ENCODE measurements around the gene RAP1A.
A peak's percentile ranks its signal among the peaks of the same experiment; 100 is the strongest.
"Not testable (repeated sequence)": the region's sequence is repeated elsewhere in the genome, so short reads cannot be mapped to it uniquely, and the experiment has no call there.

Gene RAP1A

DNA sequence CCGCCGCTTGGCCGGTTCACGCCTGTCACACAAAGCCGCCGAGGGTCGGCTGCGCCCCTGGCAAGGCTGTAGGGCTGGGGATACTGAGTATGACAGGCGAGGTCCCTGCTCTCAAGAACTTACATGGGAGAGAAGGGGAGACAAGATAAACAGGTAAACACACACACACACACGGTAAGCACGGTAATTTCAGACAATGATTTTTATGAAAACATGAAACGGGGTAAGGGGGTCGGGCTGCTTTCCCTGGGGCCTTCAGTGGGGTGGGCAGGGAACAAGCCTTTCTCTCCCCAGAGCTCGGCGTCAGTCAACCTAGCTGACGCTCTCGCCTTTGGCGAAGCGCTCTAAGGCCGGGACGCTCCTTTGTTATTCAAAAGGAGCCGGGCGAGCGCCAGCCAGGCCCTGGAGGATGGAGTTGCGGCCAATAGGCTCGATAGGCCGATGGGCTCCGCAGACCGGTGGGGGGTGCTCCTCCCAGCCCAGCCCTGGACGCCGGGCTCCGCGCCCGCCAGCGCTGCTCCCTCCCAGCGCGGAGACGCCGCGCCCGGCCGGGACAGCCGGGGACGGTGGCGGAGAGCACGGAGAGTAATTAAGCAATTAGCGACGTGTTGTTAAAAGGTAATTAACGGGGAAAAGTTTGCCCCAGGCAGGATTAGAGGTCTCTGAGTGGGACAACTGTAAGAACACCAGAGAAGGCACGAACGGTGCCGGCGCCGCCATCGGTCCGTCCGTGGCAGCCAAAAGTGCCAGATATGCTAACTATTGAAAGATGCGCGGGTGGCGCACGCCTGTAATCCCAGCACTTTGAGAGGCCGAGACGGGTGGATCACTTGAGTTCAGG is 120.6 kb downstream of the RAP1A start:
- no peak for DNase-seq

DNA sequence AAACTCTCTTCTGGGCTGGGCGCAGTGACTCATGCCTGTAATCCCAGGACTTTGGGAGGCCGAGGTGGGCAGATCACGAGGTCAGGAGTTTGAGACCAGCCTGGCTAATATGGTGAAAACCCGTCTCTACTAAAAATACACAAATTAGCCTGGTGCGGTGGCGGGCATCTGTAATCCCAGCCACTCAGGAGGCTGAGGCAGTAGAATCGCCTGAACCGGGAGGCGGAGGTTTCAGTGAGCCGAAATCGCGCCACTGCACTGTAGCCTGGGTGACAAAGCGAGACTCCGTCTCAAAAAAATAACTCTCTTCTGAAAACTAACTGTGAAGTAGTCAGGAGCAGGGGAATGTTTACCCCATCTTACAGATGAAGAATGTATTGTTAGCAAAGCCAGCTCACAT is 122.7 kb downstream of the RAP1A start:
- not testable (repeated sequence) for DNase-seq

DNA sequence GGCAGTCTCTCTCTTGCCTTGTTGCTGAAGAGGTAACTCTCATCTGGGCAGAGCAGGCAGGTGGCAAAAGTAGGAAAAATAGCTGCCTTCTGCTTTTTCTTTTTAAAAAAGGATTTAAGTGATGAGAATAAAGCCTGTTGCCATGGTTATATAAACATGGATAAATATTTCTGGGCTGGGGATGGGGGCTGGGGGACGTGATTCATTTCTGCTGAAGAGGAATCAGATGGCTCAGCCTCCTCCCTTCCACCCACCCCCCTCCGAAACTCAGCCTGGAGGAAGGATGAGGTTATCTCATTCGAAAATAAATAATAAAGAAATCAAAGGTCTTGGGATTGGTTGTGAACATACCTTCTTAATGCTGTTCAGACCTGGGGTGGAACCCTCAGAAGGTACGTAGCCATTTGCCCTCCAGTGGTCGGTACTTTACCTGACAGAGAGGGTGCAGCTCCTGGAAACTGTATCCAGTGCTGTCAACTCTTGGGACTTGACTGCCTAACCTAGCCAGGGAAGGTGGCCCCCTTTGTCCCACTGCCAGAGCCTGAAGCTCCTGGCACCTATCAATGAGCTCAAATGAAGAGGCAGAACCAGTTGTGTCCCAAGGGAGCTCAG is 123.5 kb downstream of the RAP1A start:
- DNase-seq = no peak

DNA sequence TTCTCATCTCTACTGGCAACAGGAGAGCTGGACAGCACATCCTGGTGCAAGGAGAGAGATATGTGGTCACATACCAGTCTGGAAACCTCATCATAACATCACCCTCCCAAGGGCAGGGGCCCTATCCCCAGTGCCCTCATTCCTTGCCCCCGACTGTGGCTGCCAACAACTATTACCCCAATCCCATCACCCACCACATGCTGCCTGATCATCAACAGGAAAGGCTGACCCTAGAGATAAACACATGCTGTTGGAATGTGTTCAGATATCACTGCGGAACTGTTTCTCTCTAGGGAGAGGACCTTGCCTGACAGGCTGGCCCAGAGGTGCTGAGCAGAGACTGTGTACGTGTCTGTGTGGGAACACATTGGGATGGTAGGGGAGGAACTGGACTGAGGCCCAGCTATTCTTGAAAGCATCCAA is 124.1 kb downstream of the RAP1A start:
- DNase-seq = no peak

DNA sequence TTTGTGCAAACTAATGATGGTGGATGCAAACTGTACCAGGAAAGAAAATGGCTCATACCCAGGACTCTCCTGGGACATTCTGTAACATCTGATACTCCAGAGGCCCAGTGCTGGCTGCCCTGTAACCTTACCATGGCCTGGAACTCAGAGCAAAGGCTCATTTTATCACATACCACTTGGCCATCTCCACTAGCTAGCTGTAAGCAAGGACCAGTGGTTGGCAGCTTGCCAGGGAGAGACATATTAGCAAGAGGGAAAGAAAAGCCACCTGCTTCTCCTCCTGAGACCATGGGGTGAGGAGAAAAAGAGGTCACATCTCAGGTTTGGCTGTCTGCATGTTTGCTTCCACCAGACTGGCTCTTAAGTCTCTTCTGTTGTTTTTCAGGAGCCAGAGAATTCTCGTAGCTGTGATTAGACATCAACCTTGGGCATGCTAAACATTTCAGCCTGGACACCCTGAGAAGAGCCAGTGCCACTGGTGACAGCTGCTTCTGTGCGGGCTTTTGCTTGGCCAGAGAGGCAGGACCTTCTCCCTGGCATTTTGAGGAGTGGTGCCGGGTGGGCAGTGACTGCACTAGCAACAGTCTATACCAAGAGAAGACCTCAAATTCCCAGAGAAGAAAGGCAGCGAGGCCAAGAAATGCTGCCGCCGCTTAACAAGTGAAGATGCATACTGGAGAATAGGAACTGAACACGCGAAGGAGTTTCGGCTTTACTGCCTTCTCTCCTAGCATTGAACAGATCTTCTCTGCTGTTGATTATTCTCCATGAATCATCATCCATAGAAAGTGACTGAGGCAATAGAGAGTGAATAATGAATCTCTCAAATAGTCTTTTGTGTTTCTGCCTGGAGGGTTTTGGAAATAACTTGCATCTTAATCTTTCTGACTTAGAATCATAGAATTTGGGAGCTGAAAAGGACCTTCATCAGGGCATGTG is 126.4 kb downstream of the RAP1A start:
- DNase-seq = no peak

DNA sequence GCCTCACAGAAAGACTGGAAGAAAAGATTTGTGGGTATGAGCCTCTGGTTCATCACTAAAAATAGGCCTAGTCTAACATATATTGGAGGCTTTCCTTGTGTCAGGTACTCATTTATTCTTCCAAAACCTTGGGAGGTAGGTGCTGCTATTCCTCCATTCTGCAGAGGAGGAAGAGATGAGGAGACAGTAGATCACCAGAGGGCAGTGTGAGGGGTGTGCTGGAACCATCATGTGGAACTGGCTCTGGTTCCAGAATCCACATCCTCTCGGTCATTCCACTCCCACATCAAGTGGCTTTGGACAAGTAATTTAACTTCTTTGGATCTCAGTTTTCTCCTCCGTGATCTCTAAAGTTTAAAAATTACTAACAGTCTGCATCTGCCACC is 127.0 kb downstream of the RAP1A start:
- no peak for DNase-seq

DNA sequence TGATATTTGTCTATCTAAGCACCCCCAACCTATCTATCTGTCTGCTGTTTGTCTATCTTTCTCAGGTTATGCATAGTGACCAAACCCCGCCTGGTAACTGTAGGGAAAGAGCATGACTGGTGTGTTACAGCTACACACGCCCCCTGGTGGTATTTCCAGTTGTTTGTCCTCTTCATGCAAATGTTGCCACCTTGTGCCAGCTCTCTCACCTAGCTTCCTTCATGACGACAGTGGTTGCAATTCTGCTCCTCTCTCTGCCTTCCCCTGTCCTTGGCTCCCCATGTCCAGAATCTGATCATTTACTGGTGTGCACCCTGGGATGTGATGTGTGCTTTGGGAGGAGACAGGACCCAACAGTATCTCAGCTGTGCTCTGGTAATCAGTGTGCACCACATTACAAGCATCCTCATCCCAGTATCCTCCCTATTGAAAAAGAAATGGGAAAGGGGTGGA is 127.7 kb downstream of the RAP1A start:
- DNase-seq = peak; percentile 13 to 64

DNA sequence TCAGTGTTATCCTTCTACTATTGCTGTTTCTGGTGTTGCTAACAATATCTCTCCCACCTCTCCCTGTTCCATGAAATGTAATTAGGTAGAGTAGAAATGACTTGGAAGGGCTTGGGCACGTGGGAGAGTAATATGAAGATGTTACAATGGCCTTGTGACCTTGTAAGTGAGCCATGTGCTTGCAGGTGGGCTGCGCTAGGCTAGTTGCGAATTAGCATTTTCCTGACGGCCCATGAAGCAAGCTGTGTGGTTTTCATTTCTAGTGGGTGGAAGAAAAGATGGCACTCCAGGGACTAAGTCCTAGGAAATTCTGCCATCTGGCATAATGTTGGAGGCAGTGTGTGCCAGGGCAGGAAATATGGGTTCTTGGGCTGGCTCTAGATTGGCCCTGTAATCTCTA is 128.4 kb downstream of the RAP1A start:
- DNase-seq = no peak

DNA sequence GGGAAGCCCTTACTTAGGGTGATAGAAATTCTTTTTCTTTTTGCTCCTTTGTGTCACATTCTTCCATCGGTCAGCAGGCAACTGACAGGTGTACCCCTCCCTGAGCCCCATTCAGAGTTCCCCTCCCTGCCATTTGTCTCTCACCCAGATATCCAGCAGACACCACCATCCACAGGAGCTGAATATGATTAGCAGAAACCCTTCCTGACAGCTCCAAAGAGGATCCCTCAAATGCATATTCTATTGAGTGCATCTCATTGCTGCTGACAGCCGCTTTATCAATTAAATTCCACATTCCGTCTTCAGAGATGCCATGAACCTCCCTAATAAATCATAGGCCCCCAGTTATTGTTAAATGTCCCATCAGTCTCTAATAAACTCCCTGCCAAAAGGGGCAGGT is 130.0 kb downstream of the RAP1A start:
- no peak for DNase-seq

DNA sequence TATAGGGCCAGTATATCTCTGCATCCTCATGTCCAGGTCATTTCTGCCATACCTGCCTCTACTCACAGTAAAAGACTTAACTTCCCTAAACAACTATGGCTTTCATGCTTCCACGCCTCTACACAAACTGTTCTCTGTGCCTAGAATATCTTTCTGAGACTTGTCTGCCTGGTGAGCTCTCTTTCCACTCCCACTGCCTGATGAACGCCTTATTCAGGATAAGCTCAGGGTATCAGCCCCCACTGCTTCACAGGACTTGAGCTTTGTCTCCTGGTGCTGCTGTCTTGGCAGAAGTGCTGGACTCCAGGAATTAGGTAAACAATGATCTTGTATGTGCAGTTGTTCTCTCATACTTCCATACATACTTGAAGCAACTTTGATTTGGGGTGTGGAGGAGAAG is 131.3 kb downstream of the RAP1A start:
- DNase-seq = no peak

DNA sequence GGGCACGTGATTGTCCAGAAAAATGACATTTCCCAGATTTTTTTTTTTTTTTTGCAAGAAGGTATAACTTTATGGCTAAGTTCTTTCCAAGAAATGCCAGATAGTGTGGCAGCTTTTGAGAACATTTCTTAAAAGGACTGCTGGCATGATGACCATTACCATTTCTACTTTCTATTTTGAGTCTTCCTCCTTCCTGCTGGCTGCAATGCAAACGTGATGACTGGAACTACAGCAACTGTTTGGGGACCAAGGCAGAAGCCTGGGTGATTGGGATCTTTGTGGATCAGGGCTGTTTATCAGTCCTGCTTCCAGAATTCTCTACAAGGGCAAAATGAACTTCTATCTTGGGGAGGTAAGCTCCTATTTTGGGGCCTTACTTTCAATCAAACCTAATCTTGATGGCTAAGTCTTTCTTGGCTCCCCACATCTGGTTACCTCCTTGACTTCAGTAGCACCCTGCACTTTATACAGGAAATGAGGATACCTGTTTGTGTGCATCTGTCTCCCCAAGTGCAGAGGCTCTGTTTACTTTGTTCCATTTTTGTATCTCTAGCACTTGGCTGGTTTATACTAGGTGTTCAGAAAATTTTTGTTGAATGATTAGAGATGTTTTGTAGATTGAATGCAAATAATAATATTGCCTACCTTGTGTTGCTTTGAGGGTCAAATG is 132.5 kb downstream of the RAP1A start:
- no peak for DNase-seq

DNA sequence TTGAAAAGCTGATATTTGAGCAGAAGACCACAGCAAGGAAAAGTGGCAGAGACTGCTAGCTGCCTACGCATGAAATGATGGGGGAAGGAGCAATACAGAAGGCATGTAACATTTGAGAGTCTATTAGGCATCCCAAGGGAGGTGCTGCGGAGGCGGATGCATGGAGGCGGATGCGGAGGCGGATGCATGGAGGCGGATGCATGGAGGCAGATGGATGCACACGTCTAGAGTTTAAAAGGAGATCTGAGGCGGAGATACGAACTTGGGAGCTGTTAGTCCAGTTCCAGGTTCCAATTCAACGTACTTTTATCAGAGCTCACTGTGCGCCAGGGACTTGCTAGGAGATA is 135.4 kb downstream of the RAP1A start:
- peak; percentile 39 to 61 for DNase-seq

DNA sequence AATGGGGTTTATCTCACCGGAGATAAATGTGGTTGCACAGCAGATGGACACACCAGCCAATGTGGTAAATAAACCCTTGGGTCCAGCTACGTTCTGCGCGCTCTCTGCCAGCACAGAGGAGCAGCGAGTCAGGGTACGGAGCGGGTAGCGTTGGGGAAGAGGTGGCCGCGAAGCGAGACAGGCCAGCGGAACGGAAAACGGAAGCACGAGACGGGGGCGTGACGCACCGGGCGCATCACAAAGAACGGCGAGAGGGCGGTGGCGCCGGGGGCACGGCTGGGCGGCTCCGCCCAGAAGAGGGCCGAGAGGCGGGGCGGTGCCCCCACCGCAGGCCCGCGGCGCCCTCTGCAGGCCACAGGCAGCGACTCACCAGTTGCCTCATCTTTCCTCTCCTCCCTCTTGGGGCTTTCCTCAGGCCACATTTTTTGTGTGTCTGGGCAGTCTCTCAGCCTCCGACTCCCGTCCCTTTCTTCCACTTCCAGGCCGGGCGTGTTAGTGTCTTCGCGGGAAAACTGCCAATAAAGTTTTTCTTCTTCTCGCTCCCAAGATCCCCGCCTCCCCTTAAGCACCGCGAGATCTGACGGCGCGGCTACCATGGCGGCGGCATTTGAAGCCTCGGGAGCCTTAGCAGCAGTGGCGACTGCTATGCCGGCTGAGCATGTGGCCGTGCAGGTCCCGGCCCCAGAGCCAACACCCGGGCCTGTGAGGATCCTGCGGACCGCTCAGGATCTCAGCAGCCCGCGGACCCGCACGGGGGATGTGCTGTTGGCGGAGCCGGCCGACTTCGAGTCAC is 135.9 kb downstream of the RAP1A start, which contains the start of gene DDX20:
TSS of gene DDX20 (plus strand) at position 571 of the 793 bp plus-strand sequence. CDS start at position 595, 24 bp downstream.
- DNase-seq = peak; percentile 78 to 88

DNA sequence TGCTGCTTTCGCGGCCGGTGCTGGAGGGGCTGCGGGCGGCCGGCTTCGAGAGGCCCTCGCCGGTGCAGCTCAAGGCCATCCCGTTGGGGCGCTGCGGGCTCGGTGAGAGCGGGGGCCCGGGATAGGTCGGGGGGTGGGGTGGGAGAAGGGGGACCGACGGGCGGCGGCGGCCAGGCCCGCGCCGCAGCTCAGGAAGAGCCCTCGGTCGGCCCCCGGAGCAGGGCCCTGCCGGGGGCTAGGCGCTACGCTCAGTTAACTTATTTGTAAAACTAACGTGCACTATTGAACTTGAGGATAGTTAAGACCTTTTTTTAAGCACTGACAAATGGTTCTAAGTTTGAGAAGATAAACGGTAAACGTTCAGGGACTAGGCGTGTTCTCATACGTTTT is 136.5 kb downstream of the RAP1A start:
- no peak for DNase-seq

DNA sequence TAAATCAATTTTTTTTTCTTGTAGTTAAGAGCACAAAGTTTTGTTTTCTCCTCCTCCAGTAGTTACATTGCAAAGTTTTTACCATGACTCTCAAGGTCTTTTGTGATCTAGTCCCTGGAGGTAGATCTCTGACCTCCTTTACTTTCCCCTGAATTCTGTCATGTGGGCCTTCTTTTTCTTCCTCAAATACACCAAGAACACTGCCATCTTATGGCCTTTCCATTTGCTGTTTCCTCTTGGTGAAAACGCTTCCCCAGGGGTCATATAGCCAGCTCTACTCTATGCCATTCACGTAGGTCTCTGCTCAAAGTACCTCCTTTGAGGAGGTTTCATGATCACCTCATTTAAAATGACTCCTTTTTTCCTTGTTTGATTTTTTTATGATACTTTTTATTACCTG is 138.8 kb downstream of the RAP1A start:
- DNase-seq = peak in 1 of 2 experiments; percentile 10

DNA sequence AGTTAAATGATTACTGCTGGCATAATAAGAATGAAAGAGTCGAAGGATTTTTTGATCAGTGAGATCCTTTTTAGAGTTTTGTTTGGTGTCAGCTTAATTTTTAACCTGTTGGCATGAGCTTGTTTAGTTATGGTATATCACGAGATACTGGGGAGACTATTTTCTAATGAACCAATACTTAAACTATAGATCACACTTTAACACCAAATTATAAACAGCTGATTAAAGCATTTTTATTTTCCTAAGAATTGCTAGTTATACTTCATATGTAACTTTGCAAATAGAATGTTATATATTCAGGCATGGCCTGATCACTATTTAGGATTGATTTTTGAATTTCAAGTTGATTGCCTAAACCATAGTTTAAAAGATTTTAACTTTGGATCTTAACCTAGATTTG is 142.1 kb downstream of the RAP1A start:
- DNase-seq = no peak

DNA sequence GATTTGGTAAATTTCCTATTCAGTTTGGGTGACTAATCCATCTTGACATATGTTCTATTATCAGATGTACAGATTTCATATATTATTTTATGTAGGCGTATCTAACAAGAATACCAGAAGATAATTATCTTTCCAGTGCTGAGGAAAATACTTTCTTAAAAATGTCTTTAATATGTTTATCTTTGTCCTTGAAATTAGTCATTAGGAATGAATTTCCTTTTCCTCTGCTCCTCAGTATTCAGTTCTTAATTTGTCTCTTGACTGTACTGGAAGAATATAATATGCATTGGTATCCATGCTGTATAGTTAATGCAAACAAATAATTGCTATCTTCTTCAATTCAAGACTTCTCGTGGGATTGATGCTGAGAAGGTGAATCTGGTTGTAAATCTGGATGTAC is 142.7 kb downstream of the RAP1A start:
- no peak for DNase-seq

Measured in SW 1271 (cell line).